ENCODE data around the gene PCSK2.

Gene PCSK2

GRCh38 chr20:17390655-17391054 lies 163.8 kb downstream of the PCSK2 start:
- in situ Hi-C loops (cut with HindIII; ENCODE audit: low sequenced_read_pairs): no loop called here

DNA sequence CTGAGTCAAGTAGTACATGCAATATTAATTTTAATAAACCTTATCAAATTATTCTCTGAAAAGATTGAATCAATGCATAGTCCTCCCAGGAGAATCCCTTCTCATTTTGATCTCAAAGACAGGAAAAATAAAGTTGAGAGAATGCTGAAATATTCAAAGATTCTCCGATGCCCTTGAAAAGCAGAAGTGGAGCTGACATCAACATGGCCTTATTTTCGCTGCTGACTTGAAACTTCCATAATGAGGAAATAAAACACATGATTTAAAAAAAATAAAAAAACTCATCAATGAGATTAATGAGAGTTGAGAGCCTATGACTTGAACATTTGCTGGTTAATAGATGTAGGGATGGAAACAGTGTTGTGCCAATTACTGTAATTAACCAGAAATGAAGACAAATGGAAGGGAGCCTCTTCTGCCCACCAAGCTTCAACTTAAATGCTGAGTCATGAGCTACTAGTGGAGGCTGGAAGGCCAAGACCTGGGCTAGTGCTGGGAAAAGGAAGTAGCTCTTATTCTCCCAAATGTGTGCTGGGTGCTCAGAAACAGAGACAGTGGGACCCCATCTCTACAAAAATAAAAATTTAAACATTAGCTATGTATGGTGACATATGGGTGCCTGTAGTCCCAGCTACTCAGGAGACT lies 164.4 kb downstream of the PCSK2 start:
- in situ Hi-C loops (cut with HindIII; ENCODE audit: low sequenced_read_pairs): no loop called here

DNA sequence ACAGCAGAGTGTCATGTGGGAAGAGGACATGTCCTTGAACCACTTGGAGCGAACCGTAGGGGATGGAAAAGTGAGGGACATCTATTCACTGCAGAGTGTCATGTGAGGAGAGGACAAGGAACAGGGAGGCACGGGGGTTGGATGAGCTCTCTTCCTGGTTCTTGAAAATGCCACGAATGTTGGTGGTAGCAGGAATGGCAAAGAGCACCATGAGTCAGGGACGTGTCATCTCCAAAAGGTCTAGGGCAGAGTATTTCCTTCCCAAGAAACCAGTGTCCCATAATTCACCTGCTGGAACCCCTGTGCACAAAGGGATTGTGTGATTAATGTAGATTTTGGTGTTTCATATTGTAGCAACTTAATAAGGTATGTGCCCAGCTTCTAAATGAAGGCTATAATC lies 167.6 kb downstream of the PCSK2 start:
- in situ Hi-C loops (cut with HindIII; ENCODE audit: low sequenced_read_pairs): no loop called here

DNA sequence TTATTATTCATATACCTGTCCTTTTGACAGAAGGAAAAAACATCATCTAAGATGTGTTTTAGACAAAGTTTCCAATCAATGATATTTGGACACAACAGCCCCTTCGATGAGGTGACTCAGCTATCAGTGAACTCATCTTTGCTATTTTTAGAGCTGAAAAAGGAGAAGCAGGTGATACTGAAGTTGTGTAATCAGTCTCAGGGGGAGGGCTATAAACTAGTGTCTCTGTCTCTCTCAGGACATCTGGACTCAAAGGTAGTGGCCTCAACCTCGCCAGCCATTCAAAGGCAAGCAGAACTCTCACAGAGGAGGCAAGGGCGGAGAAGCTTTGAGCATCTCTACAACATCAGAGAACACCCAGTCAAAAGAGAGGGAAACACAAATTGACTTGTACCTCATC lies 168.9 kb downstream of the PCSK2 start:
- in situ Hi-C loops (cut with HindIII; ENCODE audit: low sequenced_read_pairs): no loop called here

DNA sequence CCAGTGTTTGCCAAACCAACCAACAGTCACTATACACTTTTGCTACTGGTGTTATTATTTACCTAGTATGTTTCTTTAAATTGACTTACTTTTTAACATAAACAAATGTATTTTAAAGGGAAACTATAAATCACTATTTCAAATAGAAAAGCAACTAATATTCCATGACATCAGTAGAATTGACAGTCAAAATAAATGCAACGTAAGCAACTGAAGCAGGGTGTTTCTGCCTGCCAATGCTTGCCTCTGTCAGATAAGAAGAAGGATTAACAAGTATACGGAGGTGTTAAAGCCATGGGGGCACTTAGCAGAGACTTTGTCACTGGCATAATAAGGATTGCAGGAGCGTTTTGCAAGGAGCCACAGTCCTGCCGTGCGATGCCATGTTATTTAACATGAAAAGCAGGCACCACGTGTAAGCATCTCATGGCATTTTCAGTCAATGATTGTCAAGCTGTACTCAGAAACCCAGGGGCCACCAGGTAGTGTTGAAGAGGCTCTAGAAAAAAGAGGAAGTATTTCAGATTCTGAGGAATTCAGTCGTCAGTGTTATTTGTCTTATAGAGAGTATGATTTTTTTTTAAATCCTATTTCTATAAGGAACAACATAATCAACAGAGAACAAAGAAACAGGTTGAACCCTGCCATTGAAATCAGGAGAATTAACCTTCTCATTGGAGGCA lies 172.6 kb downstream of the PCSK2 start:
- in situ Hi-C loops (cut with HindIII; ENCODE audit: low sequenced_read_pairs): no loop called here

GRCh38 chr20:17403461-17403860 lies 176.6 kb downstream of the PCSK2 start:
- in situ Hi-C loops (cut with HindIII; ENCODE audit: low sequenced_read_pairs): no loop called here

- in situ Hi-C loops (cut with HindIII; ENCODE audit: low sequenced_read_pairs): no loop called here
Observed at GRCh38 chr20:17406051-17406590, 179.3 kb downstream of the PCSK2 start.

- in situ Hi-C loops (cut with HindIII; ENCODE audit: low sequenced_read_pairs): no loop called here
Observed at GRCh38 chr20:17407550-17407949, 180.7 kb downstream of the PCSK2 start.

- in situ Hi-C loops (cut with HindIII; ENCODE audit: low sequenced_read_pairs): no loop called here
Observed at GRCh38 chr20:17417225-17417624, 190.4 kb downstream of the PCSK2 start.

GRCh38 chr20:17418737-17419136 lies 191.9 kb downstream of the PCSK2 start:
- in situ Hi-C loops (cut with HindIII; ENCODE audit: low sequenced_read_pairs): no loop called here

GRCh38 chr20:17419479-17420041 lies 192.7 kb downstream of the PCSK2 start:
- in situ Hi-C loops (cut with HindIII; ENCODE audit: low sequenced_read_pairs): no loop called here

DNA sequence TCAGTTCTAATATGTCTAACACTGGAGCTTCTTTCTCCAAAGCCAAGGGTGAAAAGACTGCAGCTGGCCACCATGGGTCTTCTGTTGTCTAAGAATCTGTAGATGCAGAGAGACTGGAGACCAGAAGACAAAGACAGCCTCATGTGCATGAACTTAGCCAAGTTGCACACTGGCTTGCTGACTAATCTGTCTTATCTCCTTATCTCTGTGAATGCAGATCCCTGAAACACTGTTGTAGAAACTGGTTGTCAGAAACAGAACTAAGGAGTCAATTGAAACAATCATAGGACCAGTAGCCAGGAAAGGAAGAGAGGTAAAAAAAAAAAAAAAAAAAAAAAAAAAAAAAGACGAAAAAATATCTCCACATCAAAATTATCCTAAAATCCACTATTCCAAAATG lies 194.7 kb downstream of the PCSK2 start:
- in situ Hi-C loops (cut with HindIII; ENCODE audit: low sequenced_read_pairs): no loop called here

- in situ Hi-C loops (cut with HindIII; ENCODE audit: low sequenced_read_pairs): no loop called here
Observed at GRCh38 chr20:17423782-17424181, 196.9 kb downstream of the PCSK2 start.

DNA sequence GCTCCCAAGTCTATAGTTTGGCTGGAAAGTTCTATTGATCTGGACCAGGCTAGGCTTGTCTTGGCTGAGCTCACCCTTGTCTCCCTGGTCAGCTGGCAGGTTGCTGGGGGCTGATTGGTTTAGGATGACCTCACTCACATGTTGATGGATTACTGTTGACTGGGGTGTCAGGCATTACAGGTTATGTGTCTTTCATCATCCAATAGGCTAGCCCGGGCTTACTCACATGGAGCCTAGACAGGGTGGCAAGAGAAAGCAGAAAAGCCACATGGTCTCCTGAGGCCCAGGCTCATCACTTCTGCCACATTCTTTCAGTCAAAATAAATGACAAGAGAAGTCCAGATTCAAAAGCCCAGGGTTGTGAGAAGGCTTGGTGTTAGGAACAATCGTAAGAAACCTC lies 200.8 kb downstream of the PCSK2 start:
- in situ Hi-C loops (cut with HindIII; ENCODE audit: low sequenced_read_pairs): no loop called here

GRCh38 chr20:17430125-17430950 lies 203.5 kb downstream of the PCSK2 start:
- in situ Hi-C loops (cut with HindIII; ENCODE audit: low sequenced_read_pairs): loop anchor here (10.0 kb wide), 1 partner anchor 626 kb away; no protein-coding TSS in a partner anchor

DNA sequence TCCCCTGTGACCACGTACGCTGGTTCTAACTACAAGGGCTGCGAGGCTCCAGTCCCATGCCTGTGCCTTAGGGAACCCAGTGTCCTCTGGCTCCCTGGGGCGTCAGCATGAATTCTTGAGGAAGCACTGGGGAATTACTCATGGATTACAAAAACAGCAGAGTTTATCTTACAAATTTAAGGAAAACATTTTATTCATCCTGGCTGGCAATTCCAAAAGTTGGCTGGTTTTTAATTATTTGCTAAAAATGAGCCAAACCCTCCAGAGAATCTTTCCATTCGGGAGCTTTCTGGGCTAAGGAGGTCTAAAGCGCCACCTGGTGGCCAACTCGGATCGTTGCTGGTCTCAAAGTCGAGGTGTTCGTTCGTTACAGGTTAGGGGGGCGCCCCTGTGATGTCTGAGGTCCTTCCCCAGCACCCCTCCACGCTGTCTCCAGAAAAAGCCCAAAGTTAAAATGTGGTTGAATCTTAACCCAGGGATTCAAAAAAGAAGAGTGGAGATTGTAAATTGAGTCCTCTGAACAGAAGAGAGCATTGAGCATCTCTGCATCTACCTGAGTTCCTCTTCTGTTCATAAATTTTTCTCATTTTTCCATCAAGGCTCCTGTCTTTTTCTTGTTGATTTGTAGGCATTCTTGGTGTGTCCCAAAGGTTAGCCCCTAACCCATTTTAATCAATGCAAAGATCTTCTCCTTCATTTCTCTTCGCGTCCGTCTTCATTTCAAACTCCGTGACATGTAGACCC lies 205.0 kb downstream of the PCSK2 start:
- in situ Hi-C loops (cut with HindIII; ENCODE audit: low sequenced_read_pairs): loop anchor here (10.0 kb wide), 1 partner anchor 627 kb away; no protein-coding TSS in a partner anchor

GRCh38 chr20:17436664-17437063 lies 209.8 kb downstream of the PCSK2 start:
- in situ Hi-C loops (cut with HindIII; ENCODE audit: low sequenced_read_pairs): loop anchor here (10.0 kb wide), 1 partner anchor 632 kb away; no protein-coding TSS in a partner anchor

- in situ Hi-C loops (cut with HindIII; ENCODE audit: low sequenced_read_pairs): loop anchor here (10.0 kb wide), 1 partner anchor 632 kb away; no protein-coding TSS in a partner anchor
Observed at GRCh38 chr20:17437251-17437650, 210.4 kb downstream of the PCSK2 start.

GRCh38 chr20:17438436-17439039 lies 211.7 kb downstream of the PCSK2 start:
- in situ Hi-C loops (cut with HindIII; ENCODE audit: low sequenced_read_pairs): loop anchor here (10.0 kb wide), 1 partner anchor 634 kb away; no protein-coding TSS in a partner anchor
